HCT116 (cell line): Measurements from ENCODE around the gene AK4. TPM values are rescaled to one million over a fixed set of nuclear protein-coding genes. Genes with fewer than 3 reads are reported as not detected.

ENCODE experiments used
- CEBPB ChIP-seq: IDR thresholded peaks from 2 replicates; pipeline ENCODE4 v1.6.1; 2012; ENCODE audit warnings: low read depth
- EGR1 ChIP-seq: IDR thresholded peaks from 2 replicates; pipeline ENCODE4 v1.6.1; 2012; ENCODE audit warnings: low read depth
- EZH2phosphoT487 ChIP-seq: fragments of 200-600 bp; IDR thresholded peaks from 2 replicates; pipeline ENCODE4 v1.6.1; 2018; ENCODE audit warnings: antibody characterized with exemption, borderline replicate concordance
- POLR2A ChIP-seq: IDR thresholded peaks from 2 replicates; pipeline ENCODE4 v1.7.0; 2011; ENCODE audit warnings: borderline replicate concordance; ENCODE audit not compliant: insufficient read depth, insufficient read length; ENCODE audit errors: extremely low read depth
- POLR2AphosphoS5 ChIP-seq: IDR thresholded peaks from 2 replicates; pipeline ENCODE4 v1.6.1; 2011; ENCODE audit warnings: mild to moderate bottlenecking, low read depth, low read length, moderate library complexity
- REST ChIP-seq: IDR thresholded peaks from 2 replicates; pipeline ENCODE4 v1.6.1; 2012; ENCODE audit warnings: low read depth
- SP1 ChIP-seq: IDR thresholded peaks from 2 replicates; pipeline ENCODE4 v1.6.1; 2012; ENCODE audit warnings: low read depth
- YY1 ChIP-seq: IDR thresholded peaks from 2 replicates; pipeline ENCODE4 v1.6.1; 2011; ENCODE audit warnings: low read length, low read depth, moderate library complexity, mild to moderate bottlenecking; ENCODE audit not compliant: insufficient replicate concordance; ENCODE audit errors: extremely low read depth
- total RNA-seq: library from RNA; stranded (reverse); gene quantifications from one replicate; pipeline ENCODE4 v1.2.1, GENCODE V29; 2021; ENCODE audit not compliant: unreplicated experiment
- TF ChIP-seq, protein P1 (sequence below): IDR thresholded peaks from 2 replicates; pipeline ENCODE4 v1.6.1; 2012
- TF ChIP-seq, protein P2 (sequence below): IDR thresholded peaks from 2 replicates; pipeline ENCODE4 v1.6.1; 2012

The AK4 gene
- total RNA-seq, 1 experiment from 2014 or later, result 51.5 TPM

- TF ChIP-seq POLR2A (no peak), YY1 (no peak), EGR1 (no peak), CEBPB (no peak), SP1 (no peak), EZH2phosphoT487 (no peak), REST (no peak), POLR2AphosphoS5 (no peak)
- TF ChIP-seq, protein P1, sequence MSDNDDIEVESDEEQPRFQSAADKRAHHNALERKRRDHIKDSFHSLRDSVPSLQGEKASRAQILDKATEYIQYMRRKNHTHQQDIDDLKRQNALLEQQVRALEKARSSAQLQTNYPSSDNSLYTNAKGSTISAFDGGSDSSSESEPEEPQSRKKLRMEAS, result no peak
- TF ChIP-seq, protein P2, sequence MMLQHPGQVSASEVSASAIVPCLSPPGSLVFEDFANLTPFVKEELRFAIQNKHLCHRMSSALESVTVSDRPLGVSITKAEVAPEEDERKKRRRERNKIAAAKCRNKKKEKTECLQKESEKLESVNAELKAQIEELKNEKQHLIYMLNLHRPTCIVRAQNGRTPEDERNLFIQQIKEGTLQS, result no peak
Measured at GRCh38 chr1:65278376-65279069, 130.5 kb downstream of the AK4 start (continued).
